HepG2 (cell line): ENCODE measurements around the gene MINDY3. TPM values are rescaled to one million over a fixed set of nuclear protein-coding genes. Genes with fewer than 3 reads are reported as not detected.

Experiments
- BRCA1 ChIP-seq: sonication (generic); formaldehyde crosslinking; IDR thresholded peaks from 2 replicates; pipeline ENCODE4 v1.4.0; 2020; ENCODE audit warnings: missing genetic modification reagents
- DRAP1 ChIP-seq: IDR thresholded peaks from 2 replicates; pipeline ENCODE4 v1.6.1; 2016; ENCODE audit warnings: missing genetic modification reagents, missing compliant biosample characterization
- FOXK2 ChIP-seq: fragments of 450-650 bp; IDR thresholded peaks from 2 replicates; pipeline ENCODE4 v1.6.1; 2016
- FOXO4 ChIP-seq: sonication (generic); formaldehyde crosslinking; conservative IDR thresholded peaks from 2 replicates; pipeline ENCODE4 v1.8.1; 2023; ENCODE audit warnings: missing genetic modification reagents
- GMEB1 ChIP-seq: sonication (generic); formaldehyde crosslinking; IDR thresholded peaks from 2 replicates; pipeline ENCODE4 v1.5.1; 2020; ENCODE audit warnings: missing genetic modification reagents, mild to moderate bottlenecking, borderline replicate concordance
- HNF4G ChIP-seq, 2 experiments: sonication (generic) in 1 of 2; formaldehyde crosslinking in 1 of 2; IDR thresholded peaks; 2 replicates each; pipeline versions ENCODE4 v1.4.0 to v1.6.1; 2011 to 2020; ENCODE audit warnings: borderline replicate concordance in 2 of 2, low read depth in 2 of 2, mild to moderate bottlenecking in 2 of 2, low read length in 1 of 2, missing genetic modification reagents in 1 of 2, moderate library complexity in 1 of 2
- KDM4B ChIP-seq: sonication (generic); formaldehyde crosslinking; IDR thresholded peaks from 2 replicates; pipeline ENCODE4 v1.4.0; 2020; ENCODE audit warnings: missing genetic modification reagents
- NFATC3 ChIP-seq: sonication (generic); formaldehyde crosslinking; IDR thresholded peaks from 2 replicates; pipeline ENCODE4 v1.5.1; 2020; ENCODE audit warnings: mild to moderate bottlenecking, missing genetic modification reagents
- NPAS2 ChIP-seq: sonication (generic); formaldehyde crosslinking; IDR thresholded peaks from 2 replicates; pipeline ENCODE4 v1.8.0; 2022; ENCODE audit warnings: mild to moderate bottlenecking, missing genetic modification reagents, borderline replicate concordance
- SALL1 ChIP-seq: sonication (generic); formaldehyde crosslinking; IDR thresholded peaks from 2 replicates; pipeline ENCODE4 v1.8.0; 2022; ENCODE audit warnings: mild to moderate bottlenecking, missing genetic modification reagents
- ZNF24 ChIP-seq: fragments of 450-650 bp; IDR thresholded peaks from 2 replicates; pipeline ENCODE4 v1.6.1; 2017; ENCODE audit warnings: antibody characterized with exemption, mild to moderate bottlenecking
- ZNF274 ChIP-seq: sonication (generic); formaldehyde crosslinking; IDR thresholded peaks from 2 replicates; pipeline ENCODE4 v1.5.1; 2020; ENCODE audit warnings: mild to moderate bottlenecking, missing genetic modification reagents
- ZNF496 ChIP-seq: sonication (generic); formaldehyde crosslinking; IDR thresholded peaks from 2 replicates; pipeline ENCODE4 v1.8.1; 2023; ENCODE audit warnings: mild to moderate bottlenecking, moderate library complexity, missing genetic modification reagents; ENCODE audit not compliant: insufficient replicate concordance
- ZNF501 ChIP-seq: sonication (generic); formaldehyde crosslinking; IDR thresholded peaks from 2 replicates; pipeline ENCODE4 v1.5.1; 2020; ENCODE audit warnings: mild to moderate bottlenecking, moderate library complexity, missing genetic modification reagents
- ZNF614 ChIP-seq: IDR thresholded peaks from 2 replicates; pipeline ENCODE4 v1.6.1; 2018; ENCODE audit warnings: missing biosample characterization, missing genetic modification reagents, inconsistent platforms, borderline replicate concordance
- ZNF629 ChIP-seq: sonication (generic); formaldehyde crosslinking; conservative IDR thresholded peaks from 2 replicates; pipeline ENCODE4 v1.5.0; 2020; ENCODE audit warnings: missing genetic modification reagents
- ZSCAN30 ChIP-seq: sonication (generic); formaldehyde crosslinking; IDR thresholded peaks from 2 replicates; pipeline ENCODE4 v1.5.0; 2020; ENCODE audit warnings: mild to moderate bottlenecking, missing genetic modification reagents
- polyA plus RNA-seq, 8 experiments: library from polyadenylated mRNA; depleted of rRNA in 3 of 8; stranded (reverse) in 7 of 8; unstranded in 1 of 8; fragments of >200 nt; fragmentation: Illumina TruSeq in 4 of 8; extraction: Trizol in 4 of 8; gene quantifications; 2 replicates each; pipeline versions ENCODE4 v1.2.1 to v1.2.3, GENCODE V29; 2011 to 2016; ENCODE audit warnings: low read depth in 4 of 8, missing spikeins in 1 of 8, mixed read lengths in 1 of 8; ENCODE audit not compliant: insufficient read depth in 1 of 8
- total RNA-seq, 5 experiments: library from RNA; depleted of rRNA; stranded (reverse); fragments of >200 nt; fragmentation: Illumina TruSeq; extraction: Trizol; gene quantifications; 2 replicates each; pipeline ENCODE4 v1.2.3, GENCODE V29; 2016; ENCODE audit warnings: low read depth in 1 of 5
- TF ChIP-seq, protein P1 (sequence below): sonication (generic); formaldehyde crosslinking; IDR thresholded peaks from 2 replicates; pipeline ENCODE4 v1.4.0; 2020; ENCODE audit warnings: missing genetic modification reagents, borderline replicate concordance
- TF ChIP-seq, protein P2 (sequence below): sonication (generic); formaldehyde crosslinking; IDR thresholded peaks from 2 replicates; pipeline ENCODE4 v1.8.1; 2023; ENCODE audit warnings: mild to moderate bottlenecking, moderate library complexity, missing genetic modification reagents
- TF ChIP-seq, protein P3 (sequence below): sonication (generic); formaldehyde crosslinking; IDR thresholded peaks from 2 replicates; pipeline ENCODE4 v1.5.1; 2020; ENCODE audit warnings: mild to moderate bottlenecking, moderate library complexity, missing genetic modification reagents

Gene MINDY3
- total and polyA plus RNA-seq, 2 of the 13 experiments (the other 11 are each of a cell fraction or from before 2014, with no cell fraction given) = 6.4 to 17.5 TPM

DNA sequence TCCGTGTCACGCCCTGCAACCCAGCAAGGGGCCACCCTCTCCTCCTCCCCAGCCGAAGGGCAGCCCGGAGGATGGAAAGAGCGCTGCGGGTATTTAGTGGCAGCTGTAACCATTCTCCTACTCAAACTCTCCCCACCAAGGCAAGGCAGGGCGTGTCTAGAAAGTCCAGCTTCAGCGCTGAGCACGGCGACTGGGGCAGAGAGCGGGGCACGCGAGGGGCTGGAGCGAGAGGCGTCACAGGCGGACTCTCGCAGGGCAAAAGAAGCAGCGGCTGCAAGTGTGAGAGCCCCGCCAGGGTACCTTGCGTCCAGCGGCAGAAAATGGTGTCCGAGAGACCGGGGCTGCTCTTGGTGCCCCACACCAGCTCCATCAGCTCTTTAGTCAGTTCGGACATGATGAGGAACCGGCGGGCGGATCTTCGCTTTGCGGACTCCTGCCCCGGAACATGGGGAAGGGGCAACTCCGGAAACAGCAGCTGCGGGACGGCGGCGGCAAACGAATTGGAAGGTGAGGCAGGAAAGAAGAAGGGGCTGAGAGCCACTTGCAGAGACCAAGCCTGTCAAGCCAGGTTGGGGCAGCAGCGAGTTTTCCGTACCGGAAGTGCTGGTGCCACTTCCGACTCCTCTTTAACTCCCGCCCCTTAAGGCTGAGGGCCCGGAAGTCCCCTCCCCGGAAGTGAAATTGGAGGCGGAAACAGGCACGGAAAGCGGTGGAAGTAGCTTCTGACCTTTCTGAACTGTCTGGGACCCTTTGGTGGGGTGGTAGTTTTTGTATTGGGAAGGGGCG lies at the start of gene MINDY3 (continued):
- TF ChIP-seq, protein P1, sequence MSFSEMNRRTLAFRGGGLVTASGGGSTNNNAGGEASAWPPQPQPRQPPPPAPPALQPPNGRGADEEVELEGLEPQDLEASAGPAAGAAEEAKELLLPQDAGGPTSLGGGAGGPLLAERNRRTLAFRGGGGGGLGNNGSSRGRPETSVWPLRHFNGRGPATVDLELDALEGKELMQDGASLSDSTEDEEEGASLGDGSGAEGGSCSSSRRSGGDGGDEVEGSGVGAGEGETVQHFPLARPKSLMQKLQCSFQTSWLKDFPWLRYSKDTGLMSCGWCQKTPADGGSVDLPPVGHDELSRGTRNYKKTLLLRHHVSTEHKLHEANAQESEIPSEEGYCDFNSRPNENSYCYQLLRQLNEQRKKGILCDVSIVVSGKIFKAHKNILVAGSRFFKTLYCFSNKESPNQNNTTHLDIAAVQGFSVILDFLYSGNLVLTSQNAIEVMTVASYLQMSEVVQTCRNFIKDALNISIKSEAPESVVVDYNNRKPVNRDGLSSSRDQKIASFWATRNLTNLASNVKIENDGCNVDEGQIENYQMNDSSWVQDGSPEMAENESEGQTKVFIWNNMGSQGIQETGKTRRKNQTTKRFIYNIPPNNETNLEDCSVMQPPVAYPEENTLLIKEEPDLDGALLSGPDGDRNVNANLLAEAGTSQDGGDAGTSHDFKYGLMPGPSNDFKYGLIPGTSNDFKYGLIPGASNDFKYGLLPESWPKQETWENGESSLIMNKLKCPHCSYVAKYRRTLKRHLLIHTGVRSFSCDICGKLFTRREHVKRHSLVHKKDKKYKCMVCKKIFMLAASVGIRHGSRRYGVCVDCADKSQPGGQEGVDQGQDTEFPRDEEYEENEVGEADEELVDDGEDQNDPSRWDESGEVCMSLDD (CRISPR knock-in tag) = no peak
- TF ChIP-seq, protein P2, sequence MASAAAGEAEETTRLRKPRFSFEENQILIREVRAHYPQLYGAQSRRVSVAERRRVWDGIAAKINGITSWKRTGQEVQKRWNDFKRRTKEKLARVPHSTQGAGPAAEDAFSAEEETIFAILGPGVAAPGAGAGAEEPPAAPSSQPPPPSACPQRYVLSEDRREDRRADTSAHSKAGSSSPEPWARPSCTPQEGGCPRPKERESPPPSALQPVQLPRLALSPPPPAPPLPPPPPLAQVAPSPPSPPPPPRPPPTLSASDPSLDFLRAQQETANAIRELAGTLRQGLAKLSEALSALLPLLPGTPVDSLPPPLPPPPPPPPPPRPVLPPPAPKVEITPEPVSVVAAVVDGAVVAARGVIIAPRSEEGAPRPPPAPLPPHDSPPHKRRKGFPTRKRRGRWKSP = peak; percentile 69; the same call in 1 of the 2 replicates
- TF ChIP-seq FOXO4 (CRISPR knock-in tag) (no peak), ZNF24 (no peak), ZNF501 (CRISPR knock-in tag) (peak; percentile 69), SALL1 (CRISPR knock-in tag) (peak; percentile 42; the same call in 1 of the 2 replicates), FOXK2 (no peak), HNF4G (IDR thresholded peaks at IDR 0.05; ENCODE audit: borderline replicate concordance, low read depth, low read length) (no peak), HNF4G (CRISPR knock-in tag; IDR thresholded peaks at IDR 0.05; ENCODE audit: borderline replicate concordance, low read depth) (no peak), NPAS2 (CRISPR knock-in tag) (no peak), GMEB1 (no peak), NFATC3 (no peak), DRAP1 (CRISPR knock-in tag) (peak; percentile 74), KDM4B (no peak), ZNF629 (CRISPR knock-in tag) (no peak), ZSCAN30 (no peak), ZNF274 (CRISPR knock-in tag) (no peak), ZNF614 (CRISPR knock-in tag) (no peak; the same call in 1 of the 2 replicates), BRCA1 (CRISPR knock-in tag) (no peak), ZNF496 (CRISPR knock-in tag) (no peak)
- TF ChIP-seq, protein P3, sequence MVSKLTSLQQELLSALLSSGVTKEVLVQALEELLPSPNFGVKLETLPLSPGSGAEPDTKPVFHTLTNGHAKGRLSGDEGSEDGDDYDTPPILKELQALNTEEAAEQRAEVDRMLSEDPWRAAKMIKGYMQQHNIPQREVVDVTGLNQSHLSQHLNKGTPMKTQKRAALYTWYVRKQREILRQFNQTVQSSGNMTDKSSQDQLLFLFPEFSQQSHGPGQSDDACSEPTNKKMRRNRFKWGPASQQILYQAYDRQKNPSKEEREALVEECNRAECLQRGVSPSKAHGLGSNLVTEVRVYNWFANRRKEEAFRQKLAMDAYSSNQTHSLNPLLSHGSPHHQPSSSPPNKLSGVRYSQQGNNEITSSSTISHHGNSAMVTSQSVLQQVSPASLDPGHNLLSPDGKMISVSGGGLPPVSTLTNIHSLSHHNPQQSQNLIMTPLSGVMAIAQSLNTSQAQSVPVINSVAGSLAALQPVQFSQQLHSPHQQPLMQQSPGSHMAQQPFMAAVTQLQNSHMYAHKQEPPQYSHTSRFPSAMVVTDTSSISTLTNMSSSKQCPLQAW (CRISPR knock-in tag) = 0 out of 2 replicates have a peak, but pooled peaks have one; percentile 68
